Transverse colon (tissue), 4 donors: Measurements from ENCODE around the gene HDGFL3.

Source experiments
- EP300 ChIP-seq: sonication (generic); formaldehyde crosslinking; IDR thresholded peaks from one replicate; pipeline ENCODE4 v1.6.1; 2017; ENCODE audit warnings: antibody characterized with exemption, low read depth
- POLR2AphosphoS5 ChIP-seq, 3 donors: sonication (generic); formaldehyde crosslinking; IDR thresholded peaks; one replicate each; pipeline ENCODE4 v1.6.1; 2016; ENCODE audit warnings: antibody characterized with exemption in 3 of 3
- TF ChIP-seq, protein P1 (sequence below), 5 experiments: fragments of 200-600 bp in 3 of 5; fragments of 450-650 bp in 2 of 5; sonication (generic) in 3 of 5; IDR thresholded peaks; 1 replicate in 2 of 5; 2 replicates in 3 of 5; pipeline ENCODE4 v1.5.1; 2016 to 2017; ENCODE audit warnings: antibody characterized with exemption in 5 of 5, inconsistent platforms in 3 of 5, mild to moderate bottlenecking in 2 of 5, moderate library complexity in 1 of 5

DNA sequence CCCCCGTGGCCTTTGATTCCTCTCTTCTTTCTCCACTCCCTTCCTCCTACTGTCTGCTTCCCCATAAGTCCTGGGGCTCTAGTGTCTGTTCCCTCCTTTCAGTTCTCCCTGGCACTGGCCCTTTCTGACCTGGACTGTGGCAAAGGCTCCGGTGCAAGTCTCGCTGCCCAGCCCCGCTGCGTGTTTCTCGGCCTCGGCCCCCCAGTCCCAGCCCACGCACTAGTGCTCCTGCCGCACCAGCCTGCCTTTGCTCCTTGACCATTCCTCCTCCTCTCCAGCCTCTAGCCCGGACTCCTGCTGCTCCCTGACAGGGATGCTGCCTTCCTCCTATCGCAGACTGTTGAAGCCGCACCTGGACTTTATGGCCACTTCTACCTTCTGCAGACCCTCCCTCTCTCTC lies 98.1 kb downstream of the HDGFL3 start:
- TF ChIP-seq, protein P1, sequence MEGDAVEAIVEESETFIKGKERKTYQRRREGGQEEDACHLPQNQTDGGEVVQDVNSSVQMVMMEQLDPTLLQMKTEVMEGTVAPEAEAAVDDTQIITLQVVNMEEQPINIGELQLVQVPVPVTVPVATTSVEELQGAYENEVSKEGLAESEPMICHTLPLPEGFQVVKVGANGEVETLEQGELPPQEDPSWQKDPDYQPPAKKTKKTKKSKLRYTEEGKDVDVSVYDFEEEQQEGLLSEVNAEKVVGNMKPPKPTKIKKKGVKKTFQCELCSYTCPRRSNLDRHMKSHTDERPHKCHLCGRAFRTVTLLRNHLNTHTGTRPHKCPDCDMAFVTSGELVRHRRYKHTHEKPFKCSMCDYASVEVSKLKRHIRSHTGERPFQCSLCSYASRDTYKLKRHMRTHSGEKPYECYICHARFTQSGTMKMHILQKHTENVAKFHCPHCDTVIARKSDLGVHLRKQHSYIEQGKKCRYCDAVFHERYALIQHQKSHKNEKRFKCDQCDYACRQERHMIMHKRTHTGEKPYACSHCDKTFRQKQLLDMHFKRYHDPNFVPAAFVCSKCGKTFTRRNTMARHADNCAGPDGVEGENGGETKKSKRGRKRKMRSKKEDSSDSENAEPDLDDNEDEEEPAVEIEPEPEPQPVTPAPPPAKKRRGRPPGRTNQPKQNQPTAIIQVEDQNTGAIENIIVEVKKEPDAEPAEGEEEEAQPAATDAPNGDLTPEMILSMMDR (IDR thresholded peaks at IDR 0.05): no peak
- TF ChIP-seq EP300 (no peak), POLR2AphosphoS5 (IDR thresholded peaks at IDR 0.05) (no peak)
